GM21717 (cell line): Measurements from ENCODE around the gene CREB3L1.

ENCODE experiments used
- ATAC-seq: cut with Tn5 transposase; IDR thresholded peaks from one replicate; pipeline ENCODE4 v1.9.1; 2021; ENCODE audit warnings: mild to moderate bottlenecking, moderate library complexity; ENCODE audit not compliant: unreplicated experiment

Gene CREB3L1

DNA sequence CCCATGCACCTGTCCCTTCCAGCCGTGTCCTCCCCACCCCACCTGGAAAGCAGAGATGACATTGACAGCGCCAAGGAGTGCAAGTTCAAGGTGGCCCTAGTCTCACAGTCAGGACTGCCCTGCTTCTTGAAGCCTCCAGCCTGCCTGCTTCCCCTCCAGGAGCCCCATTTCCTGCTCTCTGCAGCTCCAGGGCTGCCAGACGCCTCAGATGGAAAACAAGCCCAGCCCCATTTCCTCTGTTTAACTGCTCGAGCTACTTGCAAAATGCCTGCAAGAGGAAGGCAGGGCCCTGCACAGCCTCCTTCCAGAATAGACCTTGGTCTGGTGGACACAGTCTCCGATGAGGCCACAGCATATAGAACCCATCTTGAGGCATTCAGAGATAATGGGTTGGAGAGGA is 64.8 kb downstream of the CREB3L1 start:
- no peak for ATAC-seq

GRCh38 chr11:46343520-46343919 is 66.1 kb downstream of the CREB3L1 start:
- no peak for ATAC-seq

- ATAC-seq = no peak
Measured at GRCh38 chr11:46345131-46345597, 67.7 kb downstream of the CREB3L1 start.

- ATAC-seq = no peak
Measured at GRCh38 chr11:46345881-46346484, 68.5 kb downstream of the CREB3L1 start.

- ATAC-seq = peak; percentile 59
Measured at GRCh38 chr11:46346886-46347636, 69.6 kb downstream of the CREB3L1 start, which contains the start of gene DGKZ. DGKZ (plus strand) TSS chr11:46347463; CDS start chr11:46347660, 197 bp downstream.

GRCh38 chr11:46347637-46348311 is 70.3 kb downstream of the CREB3L1 start:
- no peak for ATAC-seq

DNA sequence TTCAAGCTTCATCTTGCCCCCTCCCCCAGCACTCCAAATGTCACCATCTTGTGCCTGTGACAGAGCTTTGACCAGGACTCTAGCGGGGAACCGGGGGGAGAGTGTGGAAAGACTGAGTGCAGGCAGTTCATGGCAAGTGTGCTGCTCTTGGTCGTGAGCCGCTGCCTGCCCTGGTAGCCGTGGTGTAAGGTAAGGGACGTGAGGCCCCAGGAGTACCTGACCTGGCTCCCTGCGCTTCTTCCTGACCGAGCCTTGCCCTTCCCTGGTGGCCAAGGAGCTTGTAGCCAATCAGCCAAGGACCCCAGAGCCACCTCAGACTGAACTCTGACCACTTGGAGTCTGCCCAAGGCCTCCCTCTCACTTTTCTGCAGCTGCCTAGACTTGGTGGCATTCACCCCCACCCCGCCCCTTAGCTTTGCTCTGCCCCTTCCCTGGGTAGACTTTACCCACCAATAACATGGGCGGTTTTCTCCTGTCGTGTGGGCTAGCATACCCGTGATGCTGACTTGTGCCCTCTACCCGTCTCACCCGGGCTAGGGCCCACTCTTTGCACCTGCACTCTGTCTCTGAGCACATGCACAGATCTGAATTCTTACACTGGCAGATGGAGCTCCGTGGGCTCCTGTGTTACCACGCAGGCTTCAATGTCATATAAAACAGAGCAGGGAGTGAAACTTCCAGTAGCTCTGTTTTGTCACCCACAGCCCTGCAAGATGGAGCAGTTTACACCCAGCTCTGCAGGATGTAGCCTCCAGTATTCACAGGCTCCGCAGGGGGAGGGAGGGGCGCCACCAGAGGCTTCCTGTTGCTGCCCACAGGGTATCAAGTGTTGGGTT is 71.3 kb downstream of the CREB3L1 start:
- no peak for ATAC-seq

- no peak for ATAC-seq
Measured at GRCh38 chr11:46350695-46351094, 73.2 kb downstream of the CREB3L1 start.

DNA sequence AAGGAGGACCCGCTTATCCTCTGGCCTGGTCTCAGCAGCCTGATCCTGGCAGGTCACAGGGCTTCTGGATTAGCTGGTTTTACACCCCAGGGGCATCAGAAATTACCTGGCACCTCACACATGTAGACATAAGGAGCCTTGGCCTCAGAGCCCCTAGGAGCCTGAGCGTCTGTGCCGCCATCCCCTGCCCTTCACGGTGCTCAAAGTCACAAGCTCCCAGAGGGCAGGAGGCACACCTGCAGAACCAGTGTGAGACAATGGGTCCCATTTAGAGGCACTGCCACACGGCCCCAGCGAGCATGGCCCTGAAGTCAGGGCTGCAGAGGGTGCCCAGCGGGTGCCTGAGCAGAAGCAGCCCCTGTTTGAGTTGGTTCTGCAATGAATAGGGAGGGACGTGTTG is 73.7 kb downstream of the CREB3L1 start:
- ATAC-seq = no peak

DNA sequence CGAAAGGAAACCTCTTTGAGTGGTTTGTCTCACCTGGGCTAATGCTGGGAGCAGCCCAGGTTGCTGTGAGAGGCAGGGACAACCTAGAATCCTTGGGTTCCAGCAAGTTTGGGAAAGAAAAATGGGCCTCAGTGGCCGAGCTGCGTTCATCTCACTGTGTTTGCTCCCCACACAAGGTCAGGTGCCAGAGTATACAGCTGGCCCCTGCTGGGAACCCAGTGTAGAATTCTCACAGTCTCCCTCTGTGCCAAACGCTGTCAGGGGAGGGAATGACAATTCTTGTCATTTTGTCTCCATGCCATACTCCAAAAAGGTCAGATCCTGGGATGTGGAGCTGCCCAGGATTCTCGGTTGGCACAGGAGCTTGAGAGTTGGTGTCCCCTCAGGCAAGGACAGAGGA is 74.1 kb downstream of the CREB3L1 start:
- no peak for ATAC-seq

- ATAC-seq = no peak
Measured at GRCh38 chr11:46352063-46352841, 74.8 kb downstream of the CREB3L1 start.

GRCh38 chr11:46353698-46354097 is 76.2 kb downstream of the CREB3L1 start:
- ATAC-seq = no peak

DNA sequence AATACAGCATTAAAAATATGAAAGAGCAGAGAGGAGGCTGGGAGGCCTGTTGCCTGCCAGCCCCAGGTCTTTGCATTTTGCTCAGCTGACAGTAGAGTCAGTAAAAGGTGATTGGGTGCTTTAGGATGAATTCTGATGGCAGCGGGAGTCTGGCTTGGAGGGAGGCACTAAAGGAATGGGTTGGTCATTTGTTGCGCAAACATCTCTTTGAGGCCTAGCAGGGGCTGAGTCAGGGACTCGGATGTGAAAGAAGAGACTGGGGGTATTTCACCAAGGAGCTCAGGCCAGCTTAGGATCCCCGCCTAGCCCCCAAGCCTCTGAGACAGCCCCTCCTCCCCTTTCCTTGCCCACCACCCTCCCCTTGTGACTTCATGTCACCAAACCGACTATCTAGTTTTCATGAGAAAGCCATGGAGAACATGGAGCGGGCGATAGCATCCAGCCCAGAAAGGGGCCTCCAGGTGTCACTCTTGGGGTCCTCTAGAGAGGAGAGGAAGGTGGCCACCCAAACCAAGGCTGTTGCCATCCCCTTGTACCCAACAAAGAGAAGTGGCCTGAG is 79.5 kb downstream of the CREB3L1 start:
- no peak for ATAC-seq

DNA sequence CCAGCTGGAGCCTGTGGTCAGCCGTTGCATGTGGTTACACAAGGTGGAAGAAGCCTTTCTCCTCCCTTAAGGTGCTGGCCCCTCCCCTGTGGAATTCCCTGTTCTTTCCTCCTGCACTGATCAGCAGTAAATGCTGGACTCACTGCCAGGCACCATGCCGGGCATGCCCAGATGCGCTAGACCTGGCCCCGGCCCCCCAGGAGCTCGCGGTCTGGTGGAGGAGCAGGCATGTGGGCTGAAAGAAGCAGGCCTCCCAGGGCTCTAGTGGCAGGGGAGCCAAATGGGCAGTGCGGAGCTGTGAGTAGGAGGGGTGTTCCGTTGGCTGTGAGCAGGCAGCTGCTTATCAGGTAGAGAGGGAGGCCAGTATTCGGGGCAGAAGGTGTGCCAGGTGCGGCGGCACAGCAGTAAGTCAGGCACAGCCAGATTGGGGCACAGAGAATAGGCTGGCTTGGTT is 80.0 kb downstream of the CREB3L1 start:
- no peak for ATAC-seq

- ATAC-seq = no peak
Measured at GRCh38 chr11:46359953-46360352, 82.5 kb downstream of the CREB3L1 start.

GRCh38 chr11:46360878-46361277 is 83.4 kb downstream of the CREB3L1 start:
- ATAC-seq = peak; percentile 23

- peak; percentile 84 for ATAC-seq
Measured at GRCh38 chr11:46361283-46362155, 84.1 kb downstream of the CREB3L1 start.

GRCh38 chr11:46362156-46363030 is 84.9 kb downstream of the CREB3L1 start:
- ATAC-seq = no peak
